GM11168 (cell line): ENCODE measurements around the gene TERC.
"Not testable (repeated sequence)": the region's sequence is repeated elsewhere in the genome, so short reads cannot be mapped to it uniquely, and the experiment has no call there.

ENCODE experiments used
- in situ Hi-C: fragments of 300-500 bp; cut with MboI; formaldehyde crosslinking; loops from one replicate; pipeline ENCODE4 v1.12.0; 2022; ENCODE audit warnings: low sequenced_read_pairs; ENCODE audit not compliant: unreplicated experiment

TERC gene

GRCh38 chr3:169772305-169772896, 7.5 kb upstream of the TERC start:
- in situ Hi-C loops, result no loop called here

- in situ Hi-C loops, result no loop called here
Measured at GRCh38 chr3:169771497-169772304, 6.8 kb upstream of the TERC start.

- in situ Hi-C loops, result no loop called here
Measured at GRCh38 chr3:169769287-169770181, 4.7 kb upstream of the TERC start, which contains the start of gene ACTRT3. Gene ACTRT3, minus strand, starts transcription at chr3:169769561. Its CDS starts 41 bp downstream, at chr3:169769520.

GRCh38 chr3:169764312-169764881, 463 bp downstream of the TERC start:
- in situ Hi-C loops, result no loop called here

- in situ Hi-C loops, result no loop called here
Measured at GRCh38 chr3:169760479-169760878, 4.4 kb downstream of the TERC start.

GRCh38 chr3:169759256-169759655, 5.6 kb downstream of the TERC start:
- in situ Hi-C loops, result no loop called here

GRCh38 chr3:169758359-169758994, 6.4 kb downstream of the TERC start:
- in situ Hi-C loops, result no loop called here

GRCh38 chr3:169755488-169755887, 9.4 kb downstream of the TERC start:
- in situ Hi-C loops, result no loop called here

- in situ Hi-C loops, result no loop called here
Measured at GRCh38 chr3:169754711-169755110, 10.1 kb downstream of the TERC start.

GRCh38 chr3:169751875-169752274, 13.0 kb downstream of the TERC start:
- in situ Hi-C loops, result no loop called here

- in situ Hi-C loops, result no loop called here
Measured at GRCh38 chr3:169750665-169751064, 14.2 kb downstream of the TERC start.

- in situ Hi-C loops, result no loop called here
Measured at GRCh38 chr3:169748670-169749069, 16.2 kb downstream of the TERC start.

- in situ Hi-C loops, result no loop called here
Measured at GRCh38 chr3:169746924-169747323, 17.9 kb downstream of the TERC start.

GRCh38 chr3:169744366-169745054, 20.4 kb downstream of the TERC start:
- in situ Hi-C loops, result no loop called here

GRCh38 chr3:169739067-169739466, 25.8 kb downstream of the TERC start:
- in situ Hi-C loops, result no loop called here

GRCh38 chr3:169731857-169732256, 33.0 kb downstream of the TERC start:
- in situ Hi-C loops, result not testable (repeated sequence)

- in situ Hi-C loops, result no loop called here
Measured at GRCh38 chr3:169722724-169723123, 42.1 kb downstream of the TERC start.

GRCh38 chr3:169718415-169718814, 46.4 kb downstream of the TERC start:
- in situ Hi-C loops, result not testable (repeated sequence)
